DOHH2 (cell line): ENCODE data around the gene CASP6.

Experiments
- H3F3A ChIP-seq: fragments of 200-600 bp; sonication (generic), shearing (Covaris generic); 2 replicates; pipeline ENCODE4 v1.6.0; 2016; ENCODE audit warnings: antibody characterized with exemption, mild to moderate bottlenecking; ENCODE audit not compliant: control insufficient read depth, insufficient read depth
- H3K27ac ChIP-seq: fragments of 200-600 bp; sonication (generic); 2 replicates; pipeline ENCODE4 v1.5.1; 2014; ENCODE audit warnings: low read depth, mild to moderate bottlenecking, low read length, moderate library complexity
- H3K27me3 ChIP-seq: fragments of 200-600 bp; sonication (generic); 2 replicates; pipeline ENCODE4 v1.6.1; 2014; ENCODE audit warnings: mild to moderate bottlenecking, low read length, mixed read lengths; ENCODE audit not compliant: control insufficient read depth
- H3K36me3 ChIP-seq: fragments of 200-600 bp; sonication (generic); 2 replicates; pipeline ENCODE4 v1.6.1; 2014; ENCODE audit warnings: mild to moderate bottlenecking, low read length, moderate library complexity, mixed read lengths; ENCODE audit not compliant: control insufficient read depth
- H3K4me1 ChIP-seq: fragments of 200-600 bp; sonication (generic); 2 replicates; pipeline ENCODE4 v1.6.1; 2014; ENCODE audit warnings: mild to moderate bottlenecking, low read length, mixed read lengths; ENCODE audit not compliant: control insufficient read depth
- H3K4me2 ChIP-seq: fragments of 200-600 bp; sonication (generic); 2 replicates; pipeline ENCODE4 v1.6.0; 2014; ENCODE audit warnings: mild to moderate bottlenecking, low read length, moderate library complexity
- H3K4me3 ChIP-seq: fragments of 200-600 bp; sonication (generic); 2 replicates; pipeline ENCODE4 v1.5.1; 2014; ENCODE audit warnings: mild to moderate bottlenecking, low read length, mixed read lengths
- H3K79me2 ChIP-seq: fragments of 200-600 bp; sonication (generic); 2 replicates; pipeline ENCODE4 v1.6.1; 2014; ENCODE audit warnings: mild to moderate bottlenecking, low read length, mixed read lengths; ENCODE audit not compliant: control insufficient read depth
- H3K9me2 ChIP-seq: fragments of 200-600 bp; sonication (generic); replicated peaks from 2 replicates; pipeline ENCODE4 v1.6.1; 2014; ENCODE audit warnings: mild to moderate bottlenecking, low read length, mixed read lengths; ENCODE audit not compliant: control insufficient read depth
- H3K9me3 ChIP-seq: fragments of 200-600 bp; sonication (generic); 2 replicates; pipeline ENCODE4 v1.6.1; 2014; ENCODE audit warnings: antibody characterized with exemption, low read length, mixed read lengths; ENCODE audit not compliant: control insufficient read depth, insufficient read depth
- H4K20me1 ChIP-seq: fragments of 200-600 bp; sonication (generic); 2 replicates; pipeline ENCODE4 v1.6.0; 2014; ENCODE audit warnings: low read depth, mild to moderate bottlenecking, antibody characterized with exemption, low read length, moderate library complexity; ENCODE audit not compliant: control insufficient read depth, insufficient read depth
- CTCF ChIP-seq: fragments of 200-600 bp; sonication (generic); IDR thresholded peaks from one replicate; pipeline ENCODE4 v1.5.1; 2014; ENCODE audit warnings: antibody characterized with exemption, mild to moderate bottlenecking, low read depth, low read length; ENCODE audit not compliant: poor library complexity, severe bottlenecking
- EZH2phosphoT487 ChIP-seq: fragments of 200-600 bp; sonication (generic); IDR thresholded peaks from 2 replicates; pipeline ENCODE4 v1.6.1; 2017; ENCODE audit warnings: borderline replicate concordance, mild to moderate bottlenecking, antibody characterized with exemption, low read length, moderate library complexity, mixed read lengths

The CASP6 gene

GRCh38 chr4:109648997-109649575, 54.2 kb downstream of the CASP6 start:
- peaks cover 19% of the 10 kb centered on the region for H3K36me3 ChIP-seq
- no peak overlapping the region for H3K27ac ChIP-seq
- no peaks in the 10 kb centered on the region for H3F3A ChIP-seq
- H3K9me3 ChIP-seq: peaks cover 14% of the 10 kb centered on the region
- H3K27me3 ChIP-seq: no peaks in the 10 kb centered on the region
- peaks cover 12% of the 10 kb centered on the region for H3K4me1 ChIP-seq
- no peak overlapping the region for H3K4me3 ChIP-seq
- no peak for TF ChIP-seq EZH2phosphoT487
- no peak for TF ChIP-seq CTCF
- no peaks in the 10 kb centered on the region for H3K9me2 ChIP-seq
- peaks cover 5% of the 10 kb centered on the region for H4K20me1 ChIP-seq
- no peak overlapping the region for H3K4me2 ChIP-seq
- H3K79me2 ChIP-seq: peaks cover 90% of the 10 kb centered on the region

GRCh38 chr4:109648266-109648996, 54.8 kb downstream of the CASP6 start:
- Histone ChIP-seq H4K20me1 (peaks cover 5% of the 10 kb centered on the region), H3K36me3 (peaks cover 19% of the 10 kb centered on the region), H3F3A (no peaks in the 10 kb centered on the region), H3K4me3 (no peak overlapping the region), H3K27me3 (no peaks in the 10 kb centered on the region), H3K4me2 (no peak overlapping the region), H3K79me2 (peaks cover 92% of the 10 kb centered on the region), H3K27ac (no peak overlapping the region), H3K9me2 (no peaks in the 10 kb centered on the region), H3K9me3 (peaks cover 14% of the 10 kb centered on the region), H3K4me1 (peaks cover 12% of the 10 kb centered on the region)
- TF ChIP-seq CTCF (no peak), EZH2phosphoT487 (no peak)

GRCh38 chr4:109645874-109646710, 57.2 kb downstream of the CASP6 start:
- TF ChIP-seq EZH2phosphoT487: no peak
- no peak for TF ChIP-seq CTCF
- no peak overlapping the region for H3K4me2 ChIP-seq

More at GRCh38 chr4:109645874-109646710, 57.2 kb downstream of the CASP6 start:
- no peaks in the 10 kb centered on the region for H3F3A ChIP-seq
- no peak overlapping the region for H3K27ac ChIP-seq
- peaks cover 5% of the 10 kb centered on the region for H4K20me1 ChIP-seq
- H3K9me2 ChIP-seq: no peaks in the 10 kb centered on the region
- H3K4me1 ChIP-seq: peaks cover 18% of the 10 kb centered on the region
- peaks cover 19% of the 10 kb centered on the region for H3K36me3 ChIP-seq
- no peaks in the 10 kb centered on the region for H3K27me3 ChIP-seq
- H3K4me3 ChIP-seq: no peak overlapping the region
- H3K79me2 ChIP-seq: peaks cover 88% of the 10 kb centered on the region
- peaks cover 14% of the 10 kb centered on the region for H3K9me3 ChIP-seq
